SK-N-SH treated with all-trans-retinoic acid at 6 μM for 48 hours (cell line): ENCODE measurements around the gene NCK2.
"Not testable (repeated sequence)": the region's sequence is repeated elsewhere in the genome, so short reads cannot be mapped to it uniquely, and the experiment has no call there.

ENCODE experiments used
- ARNTL ChIP-seq: fragments of 450-650 bp; formaldehyde crosslinking; IDR thresholded peaks from 2 replicates; pipeline ENCODE4 v1.5.0; 2020; ENCODE audit warnings: low read depth, mild to moderate bottlenecking, moderate library complexity, borderline replicate concordance
- OSR1 ChIP-seq: fragments of 250-450 bp; sonication (Bioruptor Pico); IDR thresholded peaks from 2 replicates; pipeline ENCODE4 v1.8.0; 2022; ENCODE audit warnings: moderate library complexity, mild to moderate bottlenecking, inconsistent platforms
- PATZ1 ChIP-seq: fragments of 250-450 bp; sonication (Bioruptor Pico); IDR thresholded peaks from 2 replicates; pipeline ENCODE4 v1.8.0; 2020; ENCODE audit warnings: mild to moderate bottlenecking, moderate library complexity, borderline replicate concordance
- RARB ChIP-seq: fragments of 250-450 bp; sonication (Bioruptor Pico); IDR thresholded peaks from 2 replicates; pipeline ENCODE4 v1.8.0; 2021; ENCODE audit warnings: mild to moderate bottlenecking, moderate library complexity
- TOX ChIP-seq: fragments of 250-450 bp; sonication (Bioruptor Pico); IDR thresholded peaks from 2 replicates; pipeline ENCODE4 v1.8.0; 2021; ENCODE audit warnings: mild to moderate bottlenecking, moderate library complexity, borderline replicate concordance
- ZFP3 ChIP-seq: fragments of 250-450 bp; sonication (Bioruptor Pico); IDR thresholded peaks from 2 replicates; pipeline ENCODE4 v1.5.0; 2020; ENCODE audit warnings: mild to moderate bottlenecking, moderate library complexity
- ZFP30 ChIP-seq: fragments of 450-650 bp; formaldehyde crosslinking; IDR thresholded peaks from 2 replicates; pipeline ENCODE4 v1.5.0; 2022; ENCODE audit warnings: mild to moderate bottlenecking, moderate library complexity
- ZNF565 ChIP-seq: fragments of 450-650 bp; formaldehyde crosslinking; conservative IDR thresholded peaks from 2 replicates; pipeline ENCODE4 v1.5.0; 2020; ENCODE audit warnings: low read depth, mild to moderate bottlenecking, moderate library complexity

GRCh38 chr2:105771291-105771690 is 26.6 kb downstream of the NCK2 start:
- not testable (repeated sequence) for TF ChIP-seq OSR1 (CRISPR knock-in tag); TOX (CRISPR knock-in tag); ARNTL (CRISPR knock-in tag); PATZ1 (CRISPR knock-in tag); RARB; ZNF565; ZFP3 (CRISPR knock-in tag); ZFP30
